HG03066 (cell line): ENCODE results near the gene NKX6-1.

Source experiments
- ATAC-seq: cut with Tn5 transposase; IDR thresholded peaks from one replicate; pipeline ENCODE4 v1.9.1; 2021; ENCODE audit warnings: low read depth; ENCODE audit not compliant: unreplicated experiment

NKX6-1 gene

GRCh38 chr4:84481077-84481859 is 17.8 kb downstream of the NKX6-1 start:
- ATAC-seq, result no peak

- ATAC-seq, result no peak
These were observed 19.0 kb downstream of the NKX6-1 start for GRCh38 chr4:84480082-84480481.

- no peak for ATAC-seq
These were observed 19.4 kb downstream of the NKX6-1 start for GRCh38 chr4:84479663-84480062.

DNA sequence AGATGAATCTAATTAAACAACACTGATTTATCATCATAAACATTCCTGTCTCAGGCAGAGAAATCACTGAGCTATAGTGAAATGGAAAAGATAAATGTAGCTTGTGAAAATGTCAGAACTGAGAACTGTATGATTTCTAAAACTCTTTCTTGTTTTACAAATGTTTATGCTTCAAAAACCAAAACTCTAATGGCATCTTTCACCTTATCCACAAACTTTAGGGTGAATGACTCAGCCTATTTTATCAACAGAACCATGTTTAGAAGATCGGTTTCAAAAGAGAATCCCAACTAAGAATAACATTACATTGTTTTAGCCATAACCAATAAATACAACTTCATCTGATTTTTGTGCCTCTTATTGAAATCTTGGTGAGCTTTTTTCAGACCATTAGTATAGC is 21.4 kb downstream of the NKX6-1 start:
- ATAC-seq, result no peak

- no peak for ATAC-seq
These were observed 25.0 kb downstream of the NKX6-1 start for GRCh38 chr4:84474107-84474506.

- no peak for ATAC-seq
These were observed 26.9 kb downstream of the NKX6-1 start for GRCh38 chr4:84472154-84472553.

DNA sequence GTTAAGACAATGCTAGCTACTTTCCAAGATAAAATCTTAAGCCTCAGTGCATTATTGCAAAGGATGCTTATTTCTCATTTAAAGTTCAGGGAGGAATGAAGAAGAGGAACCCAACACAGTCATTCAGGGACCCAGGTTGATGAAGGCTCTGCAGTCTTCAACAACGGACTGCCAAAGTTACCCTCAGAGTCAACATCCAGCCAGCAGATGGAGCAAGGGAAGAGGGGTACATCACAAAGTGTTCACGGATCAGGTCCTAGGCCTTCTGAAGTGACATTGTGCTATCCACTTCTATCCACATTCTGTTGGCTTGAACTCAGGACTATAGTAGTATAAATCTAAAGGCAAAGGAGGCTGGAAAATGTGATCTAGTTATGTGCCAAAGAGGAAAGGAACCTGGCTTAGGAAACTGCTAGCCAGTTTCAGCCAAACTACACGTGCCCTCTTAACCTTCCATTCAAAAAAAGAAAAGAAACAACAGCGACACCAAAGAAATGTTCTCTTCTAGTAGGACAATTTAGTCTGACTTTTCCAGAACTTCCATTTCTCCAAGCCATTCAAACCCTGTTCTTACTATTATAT is 28.8 kb downstream of the NKX6-1 start:
- ATAC-seq, result no peak

- no peak for ATAC-seq
These were observed 31.5 kb downstream of the NKX6-1 start for GRCh38 chr4:84467601-84468000.

DNA sequence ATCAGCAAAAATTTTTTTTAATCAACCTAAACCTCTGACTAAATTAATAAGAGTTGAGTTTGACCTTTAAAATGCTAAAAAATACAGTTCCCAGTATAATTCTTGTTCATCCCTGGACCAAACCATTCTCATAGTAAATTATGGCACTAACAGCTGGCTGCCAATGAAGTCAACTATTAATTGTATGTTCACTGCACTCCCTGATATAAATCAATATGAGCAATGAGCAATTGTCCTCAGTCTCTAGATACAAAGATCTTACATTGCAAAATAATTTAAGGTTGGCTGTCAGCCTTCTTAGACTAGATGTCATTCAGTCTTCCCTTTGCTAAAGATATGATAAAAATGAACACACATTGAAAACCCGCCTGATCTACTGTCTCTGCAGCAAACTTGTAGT is 39.3 kb downstream of the NKX6-1 start:
- no peak for ATAC-seq

DNA sequence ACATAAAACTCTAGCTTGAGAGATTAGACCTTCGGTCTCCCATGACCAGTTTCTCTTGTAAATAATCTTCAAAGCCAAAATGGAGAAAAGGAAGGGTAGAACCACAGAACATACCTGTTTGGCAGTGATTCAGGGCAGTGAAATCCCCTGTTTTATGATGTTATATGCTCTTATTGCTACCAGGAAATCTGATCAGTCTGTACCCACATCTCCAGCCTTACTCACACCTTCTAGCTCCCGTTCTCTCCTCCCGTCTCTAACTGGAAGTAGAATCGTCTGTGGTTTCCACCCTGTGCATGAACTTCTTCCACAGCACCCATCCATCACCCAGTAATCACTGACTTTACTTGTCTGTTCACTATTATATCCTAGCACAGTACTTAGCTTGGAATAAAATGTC is 42.9 kb downstream of the NKX6-1 start:
- ATAC-seq, result no peak

- ATAC-seq, result no peak
These were observed 43.4 kb downstream of the NKX6-1 start for GRCh38 chr4:84455697-84456096.

DNA sequence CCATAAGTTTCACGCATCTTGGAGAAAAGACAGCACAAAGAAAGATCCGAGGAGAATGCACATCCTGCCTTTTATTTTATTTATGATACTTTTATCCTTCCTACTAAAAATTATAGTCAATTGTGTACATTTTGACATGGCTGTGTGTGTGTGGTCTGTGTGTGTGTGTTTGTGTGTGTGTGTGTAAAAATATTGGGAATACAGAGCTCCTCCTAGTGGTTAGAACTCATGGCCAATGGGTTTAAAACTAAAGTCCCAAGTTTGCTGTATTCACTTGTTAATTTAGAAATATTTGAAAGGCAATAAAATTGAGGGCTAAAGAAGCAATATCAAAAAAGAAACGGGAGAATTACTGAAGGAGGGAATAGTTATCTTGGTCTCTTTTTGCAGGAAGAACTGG is 47.5 kb downstream of the NKX6-1 start:
- ATAC-seq, result no peak

DNA sequence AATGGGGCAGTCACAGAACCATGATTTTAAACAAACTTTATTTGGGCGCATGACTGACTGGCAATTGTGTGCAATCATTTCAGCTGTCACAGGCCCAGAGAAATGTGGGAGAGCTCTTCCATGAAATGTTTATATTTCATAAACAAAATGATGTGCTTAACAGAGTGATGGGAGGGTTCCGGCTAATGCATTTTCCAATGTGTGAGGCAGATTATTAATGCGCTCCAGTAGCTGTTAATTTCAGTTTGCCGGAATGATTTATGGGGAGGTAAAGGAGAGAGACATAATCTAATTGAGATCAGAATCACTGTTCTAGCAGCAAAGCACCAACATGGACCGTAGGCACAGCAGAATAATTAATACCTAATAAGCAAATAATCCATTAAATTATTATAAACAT is 55.6 kb downstream of the NKX6-1 start:
- ATAC-seq, result no peak

DNA sequence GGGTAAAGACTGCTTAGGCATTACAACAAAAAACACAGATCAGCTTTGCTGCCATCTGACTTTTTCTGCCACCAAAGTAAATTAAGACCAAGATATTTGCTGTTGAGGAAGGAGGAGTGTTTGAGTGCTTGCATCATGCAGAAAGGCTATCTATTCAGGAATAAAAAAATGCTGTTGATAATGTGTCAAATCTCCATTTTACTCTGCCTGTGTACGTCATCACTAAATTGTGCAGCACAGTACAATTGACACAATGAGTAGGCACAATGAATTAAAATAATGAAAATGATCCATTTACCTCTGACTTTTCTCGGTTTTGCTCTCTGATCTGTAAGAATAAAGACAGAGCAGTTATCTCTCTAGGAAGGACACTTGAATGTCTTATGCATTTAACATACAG is 56.3 kb downstream of the NKX6-1 start:
- no peak for ATAC-seq
